Tongue (tissue), 2 donors: ENCODE measurements around the gene COPE. TPM values are rescaled to one million over a fixed set of nuclear protein-coding genes. Genes with fewer than 3 reads are reported as not detected.
A peak's percentile ranks its signal among the peaks of the same experiment; 100 is the strongest.

Experiments used
- DNase-seq: peaks from one replicate; pipeline ENCODE4 v3.0.0-alpha.2; 2015
- total RNA-seq: library from RNA; depleted of rRNA; stranded (reverse); fragments of >200 nt; gene quantifications from one replicate; pipeline ENCODE4 v1.2.3, GENCODE V29; 2014

Gene COPE
- total RNA-seq, 1 donor from 2014 or later = 76.4 TPM

- DNase-seq = peak; percentile 94
Observed at GRCh38 chr19:18894254-18895037, 24.7 kb downstream of the COPE start.

- DNase-seq = peak; percentile 69
Observed at GRCh38 chr19:18893587-18894253, 25.5 kb downstream of the COPE start.

GRCh38 chr19:18889949-18890745, 29.0 kb downstream of the COPE start:
- DNase-seq = no peak

- no peak for DNase-seq
Observed at GRCh38 chr19:18886972-18887371, 32.2 kb downstream of the COPE start.

- DNase-seq = no peak
Observed at GRCh38 chr19:18883526-18884304, 35.5 kb downstream of the COPE start.

GRCh38 chr19:18881491-18881890, 37.7 kb downstream of the COPE start:
- DNase-seq = no peak

GRCh38 chr19:18879579-18880373, 39.4 kb downstream of the COPE start:
- no peak for DNase-seq

- DNase-seq = no peak
Observed at GRCh38 chr19:18878858-18879578, 40.2 kb downstream of the COPE start.

GRCh38 chr19:18878058-18878797, 41.0 kb downstream of the COPE start:
- DNase-seq = no peak

- no peak for DNase-seq
Observed at GRCh38 chr19:18876865-18877264, 42.3 kb downstream of the COPE start.

- DNase-seq = no peak
Observed at GRCh38 chr19:18875726-18876125, 43.5 kb downstream of the COPE start.

- DNase-seq = no peak
Observed at GRCh38 chr19:18871543-18871942, 47.6 kb downstream of the COPE start.

- no peak for DNase-seq
Observed at GRCh38 chr19:18870531-18871172, 48.5 kb downstream of the COPE start.

GRCh38 chr19:18869781-18870530, 49.2 kb downstream of the COPE start:
- no peak for DNase-seq

- DNase-seq = peak; percentile 45
Observed at GRCh38 chr19:18869023-18869618, 50.1 kb downstream of the COPE start.

GRCh38 chr19:18868380-18869022, 50.7 kb downstream of the COPE start:
- DNase-seq = peak; percentile 49

GRCh38 chr19:18867751-18868150, 51.4 kb downstream of the COPE start:
- DNase-seq = no peak

- no peak for DNase-seq
Observed at GRCh38 chr19:18867199-18867598, 52.0 kb downstream of the COPE start.
